Bronchial epithelial cell (primary cell): ENCODE data around the gene SLC38A8. TPM values are rescaled to one million over a fixed set of nuclear protein-coding genes. Genes with fewer than 3 reads are reported as not detected.

ENCODE experiments used
- DNase-seq: peaks from one replicate; pipeline ENCODE4 v3.0.0-alpha.2; 2010; ENCODE audit warnings: low read depth
- FAIRE-seq: peaks from 2 replicates; lab custom pipeline; 2011; peaks lifted over from hg19 to GRCh38; lab: Jason Lieb, UNC
- H3K27me3 ChIP-seq: 2 replicates; pipeline ENCODE4 v1.5.1; 2011; ENCODE audit warnings: low read length; ENCODE audit not compliant: control insufficient read depth, insufficient read depth
- H3K36me3 ChIP-seq: 2 replicates; pipeline ENCODE4 v1.5.1; 2011; ENCODE audit warnings: low read length; ENCODE audit not compliant: control insufficient read depth, insufficient read depth
- H3K4me3 ChIP-seq: 2 replicates; pipeline ENCODE4 v1.5.1; 2011; ENCODE audit warnings: mild to moderate bottlenecking, low read depth, low read length, control low read depth
- CTCF ChIP-seq: IDR thresholded peaks from 2 replicates; pipeline ENCODE4 v1.5.1; 2011; ENCODE audit warnings: mild to moderate bottlenecking, moderate library complexity, low read length, control low read depth, inconsistent platforms; ENCODE audit not compliant: insufficient read depth, severe bottlenecking
- total RNA-seq: library from RNA; depleted of rRNA; stranded (reverse); fragments of >200 nt; gene quantifications from 2 replicates; pipeline ENCODE4 v1.2.1, GENCODE V29; 2014

Gene SLC38A8
- total RNA-seq, 1 donor from 2014 or later: not detected

DNA sequence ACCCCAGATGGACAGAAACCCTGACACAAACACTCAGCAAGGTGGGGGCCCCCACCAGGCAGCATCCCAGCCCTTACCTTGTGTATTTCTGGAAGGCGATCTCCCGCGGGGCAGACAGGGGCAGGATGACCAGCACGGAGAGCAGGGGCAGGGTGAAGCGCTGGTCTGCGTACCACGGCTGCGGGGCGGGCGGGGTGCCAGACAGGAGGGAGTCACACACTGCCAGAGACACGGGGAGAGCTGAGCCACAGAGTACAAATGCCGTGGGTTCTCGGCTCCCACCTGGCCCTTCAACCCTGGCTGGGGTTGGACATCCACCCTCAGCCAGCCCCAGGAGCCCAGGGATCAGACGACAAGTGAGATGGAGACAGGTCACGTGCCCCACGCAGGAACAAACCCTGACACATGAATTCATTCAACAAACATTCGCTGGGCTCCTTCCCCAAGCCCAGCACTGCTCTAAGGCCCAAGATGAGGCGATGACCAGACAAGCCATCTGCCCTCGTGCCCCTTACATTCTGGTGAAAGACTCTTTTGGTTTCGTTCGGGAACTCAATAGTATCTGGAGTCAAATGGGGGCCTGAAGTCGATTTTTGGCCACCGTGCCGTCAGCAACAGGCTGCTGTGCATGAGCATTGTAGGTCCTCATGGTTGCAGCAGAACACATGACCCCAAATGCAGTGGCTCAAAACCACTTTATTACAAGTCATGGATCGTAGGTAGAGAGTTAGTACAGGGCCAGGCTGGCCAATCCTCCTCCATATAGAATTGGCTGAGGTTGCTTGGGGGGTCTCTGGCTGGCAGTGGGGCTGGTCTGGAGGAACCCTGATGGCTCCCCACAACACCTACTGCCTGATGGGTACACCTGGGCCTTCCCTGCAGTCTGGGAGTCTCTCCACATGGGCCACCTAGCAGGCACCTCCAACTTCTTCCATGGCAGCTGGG is 9.1 kb downstream of the SLC38A8 start:
- DNase-seq (no peak), FAIRE-seq (no peak)
- Histone ChIP-seq H3K36me3 (no peaks in the 10 kb centered on the region), H3K4me3 (no peak overlapping the region), H3K27me3 (peaks cover 4% of the 10 kb centered on the region)
- TF ChIP-seq CTCF: no peak

GRCh38 chr16:84032458-84033178 is 10.0 kb downstream of the SLC38A8 start:
- H3K4me3 ChIP-seq: no peak overlapping the region
- FAIRE-seq (no peak), DNase-seq (no peak)
- no peak for TF ChIP-seq CTCF
- H3K27me3 ChIP-seq: peaks cover 4% of the 10 kb centered on the region
- no peaks in the 10 kb centered on the region for H3K36me3 ChIP-seq

- Histone ChIP-seq H3K4me3 (no peak overlapping the region), H3K27me3 (peaks cover 4% of the 10 kb centered on the region), H3K36me3 (no peaks in the 10 kb centered on the region)
- no peak for FAIRE-seq
- TF ChIP-seq CTCF: no peak
- DNase-seq: no peak
These were observed 11.0 kb downstream of the SLC38A8 start for GRCh38 chr16:84031556-84031955.

GRCh38 chr16:84029297-84030047 is 13.1 kb downstream of the SLC38A8 start:
- FAIRE-seq (peak; percentile 66), DNase-seq (no peak)
- Histone ChIP-seq H3K36me3 (no peaks in the 10 kb centered on the region), H3K27me3 (peaks cover 4% of the 10 kb centered on the region), H3K4me3 (no peak overlapping the region)
- TF ChIP-seq CTCF: no peak

- FAIRE-seq (no peak), DNase-seq (no peak)
- no peaks in the 10 kb centered on the region for H3K36me3 ChIP-seq
- H3K27me3 ChIP-seq: peaks cover 4% of the 10 kb centered on the region
- no peak for TF ChIP-seq CTCF
- no peak overlapping the region for H3K4me3 ChIP-seq
These were observed 15.0 kb downstream of the SLC38A8 start for GRCh38 chr16:84027625-84028024.
